HG03097 (cell line): ENCODE measurements around the gene ARMH2.

Source experiments
- ATAC-seq: cut with Tn5 transposase; IDR thresholded peaks from one replicate; pipeline ENCODE4 v1.9.1; 2021; ENCODE audit not compliant: unreplicated experiment, low FRiP score

Gene ARMH2

DNA sequence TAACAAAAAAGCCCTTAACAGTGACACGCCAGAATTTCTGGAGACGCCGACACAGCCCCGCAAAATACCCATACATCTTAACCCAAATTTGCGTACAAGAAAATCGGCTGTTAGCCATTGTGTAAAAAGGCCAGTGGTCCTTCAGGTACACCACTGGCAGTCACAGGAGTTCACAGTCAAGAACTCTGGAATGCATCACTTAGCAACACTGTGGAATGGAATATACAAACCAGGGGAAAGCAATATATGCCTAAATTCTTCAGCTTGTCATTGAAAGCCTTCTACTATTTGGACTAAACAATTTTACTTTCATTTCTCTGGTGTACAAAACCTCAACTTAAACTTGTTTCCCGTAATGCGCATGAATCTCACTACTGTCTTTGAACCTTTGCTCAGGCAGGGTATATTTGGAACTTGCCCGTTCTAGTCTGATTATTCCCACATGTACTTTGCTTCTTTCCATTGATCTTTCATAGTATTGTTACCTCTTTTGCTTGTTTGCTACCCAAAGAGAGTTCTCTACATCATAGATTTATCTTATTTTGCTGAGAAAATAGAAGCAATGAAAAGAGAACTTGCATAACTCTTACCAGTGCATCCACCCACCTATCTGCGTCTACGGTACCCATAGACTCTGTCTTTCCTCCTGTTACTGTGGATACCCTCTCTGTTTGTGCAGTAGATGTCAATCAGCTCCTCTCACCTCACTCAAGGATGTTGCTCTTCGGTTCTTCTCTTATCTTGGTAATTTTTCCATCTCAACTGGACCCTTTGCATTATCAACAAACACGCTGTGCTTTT, at the start of gene ARMH2:
TSS of gene ARMH2 (minus strand) at position 178 of the 801 bp plus-strand sequence. CDS start at position 118, 60 bp downstream.
- no peak for ATAC-seq

DNA sequence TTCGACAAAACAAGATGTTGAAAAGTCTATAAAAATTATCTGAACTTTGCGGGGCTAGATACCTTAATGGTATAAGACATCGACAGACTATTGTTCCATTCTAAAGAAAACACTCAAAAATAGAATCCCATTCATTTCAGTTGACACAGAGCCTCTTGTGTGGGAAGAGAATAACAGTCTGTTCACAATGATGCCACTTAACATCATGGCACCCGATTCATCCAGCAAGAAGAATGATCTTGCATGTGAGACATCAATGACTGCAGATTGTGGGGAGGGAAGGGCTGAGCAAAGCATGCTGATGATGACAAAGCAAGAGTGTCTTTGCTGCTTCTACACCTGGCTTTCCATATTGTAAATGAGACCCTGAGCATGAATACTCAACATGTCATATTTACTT, 49.7 kb upstream of the ARMH2 start:
- no peak for ATAC-seq

DNA sequence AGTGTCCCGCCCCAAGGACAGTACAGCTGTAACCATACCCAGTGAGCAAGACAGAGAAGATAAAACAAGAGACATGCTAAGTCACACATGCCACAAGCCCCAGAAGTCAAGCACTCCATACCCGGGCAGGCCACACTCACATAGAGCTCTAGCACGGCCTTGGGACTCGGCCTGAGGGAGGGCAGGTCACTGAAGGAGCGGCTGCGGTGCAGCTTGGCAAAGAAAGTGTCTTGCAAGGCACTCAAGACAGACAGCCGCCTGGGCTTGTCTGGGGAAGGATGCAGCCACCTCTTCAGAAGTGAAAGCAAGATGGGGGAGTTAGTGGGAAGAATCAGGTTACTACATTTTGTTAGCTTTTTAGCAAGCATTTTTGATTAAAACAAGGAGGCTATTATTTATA, 48.7 kb upstream of the ARMH2 start:
- no peak for ATAC-seq

DNA sequence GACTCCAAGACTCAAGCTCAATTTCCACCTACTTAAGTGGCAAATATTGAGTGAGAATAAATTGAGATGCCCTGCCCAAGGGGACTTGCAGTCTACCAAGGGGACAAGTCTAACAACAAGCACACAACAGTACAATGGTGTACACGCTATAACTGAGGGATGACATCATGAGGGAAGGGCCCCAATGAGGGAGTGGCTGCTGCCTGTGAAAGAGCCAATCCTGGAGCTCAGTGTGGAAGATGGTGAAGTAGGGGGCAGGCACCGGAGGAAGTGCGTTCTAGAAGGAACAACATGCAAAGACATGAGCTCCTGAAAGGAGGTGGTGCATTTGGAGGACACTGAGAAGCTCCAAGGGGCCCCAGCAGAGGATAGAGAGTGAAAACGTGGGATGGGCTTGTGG, 46.9 kb upstream of the ARMH2 start:
- ATAC-seq, result no peak

DNA sequence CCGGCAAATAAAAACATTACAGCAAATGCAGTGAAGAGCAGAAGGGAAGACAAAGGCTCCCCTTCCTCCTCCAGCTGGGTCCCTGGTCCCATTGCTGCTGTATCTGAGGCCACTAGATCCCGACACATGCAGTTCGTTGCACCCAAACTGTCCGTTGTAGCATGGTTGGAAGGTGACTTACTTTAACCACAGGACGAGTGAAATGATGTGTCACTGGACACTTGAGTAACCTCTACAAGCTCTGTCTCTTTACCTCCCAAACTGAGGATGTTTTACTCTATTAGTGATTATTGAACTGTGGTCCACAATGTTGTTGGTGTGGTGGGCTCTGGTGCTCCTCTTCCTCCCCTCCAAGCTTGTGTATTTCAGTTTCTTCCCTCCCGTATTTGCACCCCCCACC, 46.2 kb upstream of the ARMH2 start:
- no peak for ATAC-seq

GRCh38 chr6:24844061-24844460, 45.3 kb upstream of the ARMH2 start:
- ATAC-seq, result no peak

- ATAC-seq, result no peak
Measured at GRCh38 chr6:24840187-24840586, 41.5 kb upstream of the ARMH2 start.

DNA sequence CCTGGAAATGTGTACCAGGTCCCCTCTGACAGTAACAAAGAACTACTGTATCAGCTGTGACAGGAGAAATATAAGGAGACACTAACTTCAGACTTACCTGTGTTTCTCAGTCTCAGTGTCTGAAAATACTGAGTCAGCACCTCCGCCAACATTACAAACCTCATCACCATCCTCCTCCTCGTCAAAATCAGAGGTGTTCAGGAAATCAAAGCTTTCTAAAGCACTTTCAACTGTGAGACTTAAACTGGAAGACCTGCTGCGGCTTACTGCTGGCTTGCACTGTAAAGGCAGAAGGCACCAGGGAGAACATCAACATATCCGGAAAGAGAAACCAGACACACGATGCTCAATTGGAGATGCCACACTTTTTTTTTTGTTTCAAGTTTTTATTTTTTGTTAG, 40.3 kb upstream of the ARMH2 start:
- ATAC-seq, result no peak

DNA sequence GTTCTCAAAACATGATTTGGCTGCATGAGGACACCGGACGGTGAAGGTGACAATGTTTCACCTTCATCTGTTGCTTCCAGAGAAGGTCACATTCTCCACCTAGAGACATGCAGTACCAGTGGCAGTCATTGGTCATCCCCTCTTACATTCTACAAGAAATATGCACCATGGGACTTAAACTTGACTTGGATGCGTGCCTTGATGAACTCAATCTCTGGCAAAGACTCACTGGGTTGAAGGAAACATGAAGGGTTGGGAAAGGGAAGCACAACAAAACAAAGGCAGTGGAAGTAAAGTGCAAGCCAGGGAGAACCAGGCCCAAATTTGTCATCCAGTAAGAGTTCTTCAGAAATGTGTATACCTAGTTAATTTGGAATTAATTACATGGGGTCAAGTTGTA, 39.4 kb upstream of the ARMH2 start:
- no peak for ATAC-seq

- no peak for ATAC-seq
Measured at GRCh38 chr6:24836109-24836508, 37.4 kb upstream of the ARMH2 start.

DNA sequence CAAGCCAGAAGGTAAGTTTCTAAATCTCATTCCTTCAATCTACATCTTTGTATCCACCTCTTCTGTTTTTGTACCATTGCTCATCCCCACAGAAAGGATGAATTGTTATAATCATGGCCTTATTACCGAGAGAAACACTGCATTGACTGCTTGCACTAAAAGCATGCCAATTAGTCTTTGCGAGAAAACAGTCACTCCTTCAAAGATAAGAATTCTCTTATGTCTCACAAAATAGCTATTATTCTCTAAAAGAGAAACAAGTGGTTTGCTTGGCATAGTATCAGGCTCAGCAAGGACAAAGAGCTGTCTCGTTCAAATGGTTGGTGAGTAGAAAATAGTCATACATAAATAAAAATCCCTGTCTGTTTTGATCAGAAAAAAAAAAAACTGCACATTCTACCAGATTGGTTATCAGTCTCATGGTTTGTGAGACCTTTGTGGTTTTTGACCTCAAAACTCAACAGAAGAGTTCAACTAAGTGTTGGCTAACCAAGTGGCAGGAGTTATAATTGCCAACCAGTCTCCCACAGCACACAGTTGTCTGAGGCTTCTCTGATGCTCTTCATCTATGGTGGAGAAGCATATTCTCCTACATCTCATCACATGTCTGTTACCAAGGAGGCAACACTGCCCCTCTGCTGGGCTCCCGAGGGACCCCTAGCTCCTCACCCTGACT, 35.1 kb upstream of the ARMH2 start:
- no peak for ATAC-seq

- ATAC-seq, result no peak
Measured at GRCh38 chr6:24832794-24833193, 34.1 kb upstream of the ARMH2 start.

DNA sequence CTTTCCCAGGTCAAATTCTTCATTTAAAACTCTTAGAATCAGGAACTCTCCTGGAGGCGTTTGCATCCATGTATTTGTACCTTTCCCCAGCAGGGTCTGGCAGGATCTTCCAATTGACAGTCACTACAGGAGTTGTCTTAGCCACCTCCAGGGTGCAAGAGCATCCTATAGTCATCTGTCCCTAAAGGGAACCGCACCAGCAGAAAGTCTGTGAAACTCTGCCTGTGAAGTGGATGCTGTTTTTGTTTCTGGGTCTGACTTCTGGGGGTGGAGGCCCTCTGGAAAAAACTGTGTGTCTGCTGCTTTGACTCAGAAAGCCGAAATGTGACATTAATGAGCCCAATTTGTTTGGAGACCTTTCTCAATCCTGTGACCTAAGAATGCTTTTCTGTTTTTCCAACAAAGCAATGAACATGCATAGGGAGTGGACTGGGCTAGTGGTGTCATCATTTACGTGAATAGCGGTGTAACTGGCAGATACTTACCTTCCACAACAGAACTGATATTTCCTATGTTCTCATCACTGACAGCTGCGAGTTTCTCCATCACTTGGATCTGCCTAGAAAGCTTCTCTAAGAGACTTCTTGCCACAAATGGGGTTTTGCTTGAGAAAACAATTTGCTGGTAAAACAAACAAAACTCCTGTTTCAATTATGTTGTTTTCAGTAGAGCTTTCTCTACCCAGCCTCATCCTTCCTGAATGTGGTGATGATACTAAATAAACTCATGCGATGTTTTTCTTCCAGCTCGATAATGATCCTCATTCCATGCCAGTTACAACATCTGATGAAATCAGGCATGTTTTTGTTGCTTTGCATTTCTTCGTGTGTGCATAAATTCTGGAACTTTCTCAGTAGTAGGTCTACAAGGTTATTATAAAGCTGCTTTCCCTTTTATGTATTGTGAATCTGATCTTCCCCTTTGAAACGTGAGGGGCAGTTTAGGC, 33.3 kb upstream of the ARMH2 start:
- no peak for ATAC-seq

- ATAC-seq, result no peak
Measured at GRCh38 chr6:24829657-24830056, 30.9 kb upstream of the ARMH2 start.

GRCh38 chr6:24827970-24828369, 29.3 kb upstream of the ARMH2 start:
- no peak for ATAC-seq

GRCh38 chr6:24827162-24827561, 28.4 kb upstream of the ARMH2 start:
- no peak for ATAC-seq

DNA sequence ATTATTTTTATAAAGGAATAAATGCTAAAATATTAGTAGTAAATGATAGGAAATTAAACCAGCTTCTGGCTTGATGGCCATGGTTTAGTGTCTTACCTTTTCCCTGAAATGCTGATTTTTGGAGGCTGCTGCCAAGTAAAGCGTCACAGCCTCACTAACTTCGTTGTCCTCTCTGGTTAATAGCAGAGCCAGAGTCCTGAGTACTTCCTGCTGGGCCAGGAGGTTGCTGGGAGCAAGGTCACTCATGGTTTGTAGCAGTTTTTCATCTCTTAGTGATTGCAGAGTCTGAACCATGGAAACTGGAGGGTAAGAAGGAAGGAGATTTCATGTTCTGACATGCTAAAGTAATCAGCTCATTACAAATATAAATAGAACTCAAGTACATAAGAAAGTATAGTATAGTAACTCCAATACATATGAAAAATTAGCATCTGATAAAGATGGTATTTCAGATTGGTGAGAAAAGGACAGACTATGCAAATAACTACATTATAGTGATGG, 26.5 kb upstream of the ARMH2 start:
- ATAC-seq, result no peak

DNA sequence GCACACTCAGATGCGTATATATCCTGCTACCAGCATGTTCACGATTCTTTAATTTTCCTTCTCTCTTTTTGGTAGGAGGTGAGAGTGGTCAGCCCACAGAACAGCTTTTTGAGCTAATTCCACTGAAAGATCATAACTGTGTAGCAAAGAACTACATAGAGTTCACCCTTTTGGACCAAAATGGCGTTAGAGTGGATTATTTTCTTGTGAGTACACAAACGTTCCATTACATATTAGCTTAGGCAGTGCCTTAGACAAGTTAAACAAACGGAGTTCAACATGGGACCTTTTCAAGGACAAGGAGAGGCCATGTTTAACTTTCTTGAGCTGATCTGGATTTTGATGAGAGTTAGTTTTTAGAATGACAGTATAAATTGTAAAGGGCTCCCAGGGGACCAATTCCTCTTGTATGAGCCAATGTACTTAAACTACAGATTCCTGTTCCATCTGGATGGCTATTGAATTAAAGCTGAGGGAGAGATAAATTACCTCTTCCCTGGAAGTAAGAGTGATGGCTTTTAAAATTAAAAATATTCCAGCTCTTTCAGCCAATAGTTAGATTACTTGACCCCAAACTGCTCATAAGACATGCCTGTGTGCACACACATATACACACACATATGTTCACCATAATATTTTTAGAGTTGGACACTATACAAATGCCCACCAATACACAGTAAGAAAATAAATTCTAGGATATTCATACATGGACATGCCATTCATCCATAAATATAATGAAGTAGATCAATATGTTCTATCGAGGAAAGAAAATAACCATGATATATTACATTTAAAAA, 25.6 kb upstream of the ARMH2 start:
- ATAC-seq, result no peak

GRCh38 chr6:24823185-24823584, 24.5 kb upstream of the ARMH2 start:
- ATAC-seq, result no peak

GRCh38 chr6:24822696-24823095, 24.0 kb upstream of the ARMH2 start:
- no peak for ATAC-seq
